H9 (cell line): ENCODE results near the gene SMURF1. TPM values are rescaled to one million over a fixed set of nuclear protein-coding genes. Genes with fewer than 3 reads are reported as not detected.

Experiments
- DNase-seq: peaks from one replicate; pipeline ENCODE4 v3.0.0-alpha.2; 2017
- H2AFZ ChIP-seq: one replicate; pipeline ENCODE4 v1.6.1; 2013; ENCODE audit warnings: mild to moderate bottlenecking, low read length, control low read depth, moderate library complexity
- H2AK5ac ChIP-seq: 2 replicates; pipeline ENCODE4 v1.6.1; 2013; ENCODE audit warnings: low read length, control low read depth, mixed read lengths; ENCODE audit not compliant: insufficient read length
- H2BK120ac ChIP-seq: one replicate; pipeline ENCODE4 v1.6.1; 2013; ENCODE audit warnings: low read depth, mild to moderate bottlenecking, low read length, control low read depth, inconsistent platforms; ENCODE audit not compliant: poor library complexity, severe bottlenecking
- H2BK12ac ChIP-seq: 2 replicates; pipeline ENCODE4 v1.6.1; 2013; ENCODE audit warnings: low read length, control low read depth, mixed read lengths, low read depth; ENCODE audit not compliant: insufficient read length
- H2BK15ac ChIP-seq: 2 replicates; pipeline ENCODE4 v1.6.1; 2013; ENCODE audit warnings: low read depth, low read length, control low read depth
- H2BK20ac ChIP-seq: one replicate; pipeline ENCODE4 v1.6.1; 2013; ENCODE audit warnings: low read depth, mild to moderate bottlenecking, low read length, control low read depth, inconsistent platforms; ENCODE audit not compliant: poor library complexity, severe bottlenecking
- H2BK5ac ChIP-seq: 2 replicates; pipeline ENCODE4 v1.6.1; 2013; ENCODE audit warnings: low read length, control low read depth, mixed read lengths; ENCODE audit not compliant: insufficient read length
- H3K14ac ChIP-seq: 2 replicates; pipeline ENCODE4 v1.6.1; 2013; ENCODE audit warnings: low read length, control low read depth; ENCODE audit not compliant: insufficient read depth
- H3K18ac ChIP-seq: 2 replicates; pipeline ENCODE4 v1.6.1; 2013; ENCODE audit warnings: low read depth, mild to moderate bottlenecking, mixed read lengths, low read length, control low read depth; ENCODE audit not compliant: insufficient read length
- H3K23ac ChIP-seq: 2 replicates; pipeline ENCODE4 v1.6.1; 2013; ENCODE audit warnings: low read length, control low read depth, mixed read lengths, low read depth; ENCODE audit not compliant: insufficient read length
- H3K23me2 ChIP-seq: 2 replicates; pipeline ENCODE4 v1.6.1; 2013; ENCODE audit warnings: low read depth, mild to moderate bottlenecking, mixed read lengths, low read length, control low read depth; ENCODE audit not compliant: insufficient read length, poor library complexity, severe bottlenecking
- H3K27ac ChIP-seq: 2 replicates; pipeline ENCODE4 v1.5.1; 2013; ENCODE audit warnings: low read length, control low read depth, mixed read lengths, low read depth; ENCODE audit not compliant: insufficient read length
- H3K27me3 ChIP-seq: 2 replicates; pipeline ENCODE4 v1.6.1; 2013; ENCODE audit warnings: low read length, control low read depth, inconsistent platforms; ENCODE audit not compliant: insufficient read depth
- H3K4ac ChIP-seq: 2 replicates; pipeline ENCODE4 v1.6.1; 2013; ENCODE audit warnings: low read depth, mild to moderate bottlenecking, control low read depth, inconsistent platforms, low read length, moderate library complexity
- H3K4me1 ChIP-seq: 2 replicates; pipeline ENCODE4 v1.6.1; 2013; ENCODE audit warnings: low read length, control low read depth, inconsistent platforms; ENCODE audit not compliant: insufficient read depth
- H3K4me2 ChIP-seq: 2 replicates; pipeline ENCODE4 v1.6.1; 2013; ENCODE audit warnings: low read length, control low read depth, mixed read lengths; ENCODE audit not compliant: insufficient read length, insufficient read depth
- H3K56ac ChIP-seq: 2 replicates; pipeline ENCODE4 v1.6.1; 2013; ENCODE audit warnings: low read depth, mild to moderate bottlenecking, mixed read lengths, low read length, control low read depth; ENCODE audit not compliant: insufficient read length
- H3K79me1 ChIP-seq: 2 replicates; pipeline ENCODE4 v1.6.1; 2013; ENCODE audit warnings: low read depth, mild to moderate bottlenecking, moderate library complexity, low read length, control low read depth, inconsistent platforms; ENCODE audit not compliant: insufficient read depth, poor library complexity, severe bottlenecking
- H3K79me2 ChIP-seq: 2 replicates; pipeline ENCODE4 v1.6.1; 2013; ENCODE audit warnings: low read length, control low read depth, inconsistent platforms; ENCODE audit not compliant: insufficient read depth
- H3K9ac ChIP-seq: 2 replicates; pipeline ENCODE4 v1.6.1; 2013; ENCODE audit warnings: low read length, control low read depth, mixed read lengths; ENCODE audit not compliant: insufficient read length; ENCODE audit errors: extremely low read depth
- H3K9me3 ChIP-seq: one replicate; pipeline ENCODE4 v1.6.1; 2013; ENCODE audit warnings: low read depth, low read length, inconsistent platforms; ENCODE audit not compliant: control insufficient read depth
- H3T11ph ChIP-seq: one replicate; pipeline ENCODE4 v1.6.1; 2013; ENCODE audit warnings: mild to moderate bottlenecking, low read length, control low read depth, inconsistent platforms
- H4K20me1 ChIP-seq: one replicate; pipeline ENCODE4 v1.6.1; 2013; ENCODE audit not compliant: control insufficient read depth, insufficient read length, insufficient read depth
- H4K5ac ChIP-seq: 2 replicates; pipeline ENCODE4 v1.6.1; 2013; ENCODE audit warnings: low read depth, mild to moderate bottlenecking, mixed read lengths, low read length, control low read depth; ENCODE audit not compliant: insufficient read length
- H4K8ac ChIP-seq: replicated peaks from 2 replicates; pipeline ENCODE4 v1.6.1; 2013; ENCODE audit warnings: low read length, control low read depth, mixed read lengths, low read depth; ENCODE audit not compliant: insufficient read length
- H4K91ac ChIP-seq: 2 replicates; pipeline ENCODE4 v1.6.1; 2013; ENCODE audit warnings: low read depth, mild to moderate bottlenecking, moderate library complexity, mixed read lengths, low read length, control low read depth; ENCODE audit not compliant: insufficient read length
- H3K27ac Mint-ChIP-seq, 3 experiments: 2 replicates in 2 of 3; 3 replicates in 1 of 3; pipeline ENCODE4 v1.8.0; 2020 to 2021; ENCODE audit warnings: mixed read lengths in 3 of 3, mild to moderate bottlenecking in 1 of 3, moderate library complexity in 1 of 3
- H3K27me3 Mint-ChIP-seq: 2 replicates; pipeline ENCODE4 v1.8.0; 2021; ENCODE audit warnings: low read depth, mild to moderate bottlenecking, moderate library complexity, mixed read lengths
- H3K36me3 Mint-ChIP-seq, 3 experiments: 2 replicates in 2 of 3; 3 replicates in 1 of 3; pipeline ENCODE4 v1.8.0; 2020 to 2021; ENCODE audit warnings: low read depth in 3 of 3, mixed read lengths in 3 of 3; ENCODE audit not compliant: insufficient read depth in 1 of 3
- H3K4me1 Mint-ChIP-seq, 2 experiments: 2 replicates each; pipeline ENCODE4 v1.8.0; 2020; ENCODE audit warnings: mixed read lengths in 2 of 2
- H3K4me3 Mint-ChIP-seq, 2 experiments: 2 replicates in 1 of 2; 3 replicates in 1 of 2; pipeline ENCODE4 v1.8.0; 2020 to 2021; ENCODE audit warnings: mild to moderate bottlenecking in 2 of 2, mixed read lengths in 2 of 2, moderate library complexity in 1 of 2
- H3K9me3 Mint-ChIP-seq, 2 experiments: 2 replicates in 1 of 2; 3 replicates in 1 of 2; pipeline ENCODE4 v1.8.0; 2020; ENCODE audit warnings: mild to moderate bottlenecking in 2 of 2, mixed read lengths in 2 of 2, moderate library complexity in 1 of 2
- CTCF ChIP-seq: fragments of 200-600 bp; sonication (generic); conservative IDR thresholded peaks from 3 replicates; pipeline ENCODE4 v1.8.0; 2021; ENCODE audit warnings: antibody characterized with exemption, mild to moderate bottlenecking
- WGBS: extraction: QIAGEN DNeasy Blood & Tissue Kit; methylation state at CpG from one replicate; pipeline ENCODE4 v1.1.7; 2013; ENCODE audit warnings: missing lambda C conversion rate, low lambda C conversion rate, mixed read lengths; ENCODE audit not compliant: insufficient read length; ENCODE audit errors: extremely low coverage; 5-methylcytosine and 5-hydroxymethylcytosine counted together
- total RNA-seq: library from RNA; stranded (reverse); gene quantifications from 2 replicates; pipeline ENCODE4 v1.2.1, GENCODE V29; 2021

Gene SMURF1
- total RNA-seq, 1 experiment from 2014 or later = 29.4 TPM

- no peak overlapping the region for H2BK12ac ChIP-seq
- peaks cover 11 to 14% of the 10 kb centered on the region in 2 experiments for H3K4me1 Mint-ChIP-seq
- no peak overlapping the region for H4K91ac ChIP-seq
- no peak for TF ChIP-seq CTCF
- H4K5ac ChIP-seq = no peak overlapping the region
- H4K20me1 ChIP-seq = no peaks in the 10 kb centered on the region
- no peaks in the 10 kb centered on the region for H3K23me2 ChIP-seq
- no peak overlapping the region for H2BK120ac ChIP-seq
- H3K27me3 ChIP-seq = peaks cover 2% of the 10 kb centered on the region; the same call in 1 of the 2 replicates
- H2AK5ac ChIP-seq = no peak overlapping the region
- no peak overlapping the region for H3K4me2 ChIP-seq
- no peak overlapping the region for H2AFZ ChIP-seq
- no peak overlapping the region for H3T11ph ChIP-seq
- no peak overlapping the region for H4K8ac ChIP-seq
- H3K56ac ChIP-seq = no peak overlapping the region
- no peaks in the 10 kb centered on the region for H3K9me3 ChIP-seq
- H3K23ac ChIP-seq = no peak overlapping the region
- no peak for DNase-seq
- peaks cover 0 to 5% of the 10 kb centered on the region in 2 experiments; a peak in 1 of 5 replicates for H3K9me3 Mint-ChIP-seq
- H3K27me3 Mint-ChIP-seq = no peaks in the 10 kb centered on the region; the same call in 1 of the 2 replicates
- H3K4me1 ChIP-seq = no peaks in the 10 kb centered on the region
- no peak overlapping the region for H2BK20ac ChIP-seq
- no peak overlapping the region for H3K4me3 Mint-ChIP-seq
- no peak overlapping the region for H3K27ac ChIP-seq
- no peak overlapping the region for H3K9ac ChIP-seq
- H3K79me1 ChIP-seq = peaks cover 8% of the 10 kb centered on the region
- H3K27ac Mint-ChIP-seq = peak overlapping the region in 1 of 3 experiments; percentile 11; a peak in 2 of 7 replicates
- H3K18ac ChIP-seq = no peak overlapping the region
- no peak overlapping the region for H2BK15ac ChIP-seq
- no peak overlapping the region for H3K14ac ChIP-seq
- WGBS = no CpG with 5 or more reads among the region's 6 CpGs
- H2BK5ac ChIP-seq = no peak overlapping the region
- peaks cover 17% of the 10 kb centered on the region; the same call in 1 of the 2 replicates for H3K79me2 ChIP-seq
- H3K4ac ChIP-seq = no peak overlapping the region
- peaks cover 6 to 8% (median 7%) of the 10 kb centered on the region in 3 experiments; a peak in 6 of 7 replicates for H3K36me3 Mint-ChIP-seq
These were observed 53.0 kb downstream of the SMURF1 start for GRCh38 chr7:99090771-99091542.
